WTC11 (cell line): ENCODE results near the gene MPST. TPM values are rescaled to one million over a fixed set of nuclear protein-coding genes. Genes with fewer than 3 reads are reported as not detected.

Experiments
- ATAC-seq: fragments of 200-7000 bp; cut with Tn5 transposase; 2 replicates; pipeline ENCODE4 v1.10.0; 2021; ENCODE audit warnings: mild to moderate bottlenecking, moderate library complexity
- CTCF ChIA-PET: fragments of 300-600 bp; sonication (Branson Sonifier 250); formaldehyde crosslinking; loops from one replicate; lab custom pipeline; 2021; ENCODE audit warnings: antibody characterized with exemption; lab: Charles Lee
- POLR2A ChIA-PET: fragments of 350-600 bp; sonication (Branson Sonifier 250); formaldehyde crosslinking; loops from one replicate; lab custom pipeline; 2021; ENCODE audit warnings: antibody characterized with exemption; lab: Charles Lee
- DNase-seq: peaks from one replicate; pipeline ENCODE4 v3.0.0; 2021; ENCODE audit warnings: low spot score
- H3K27ac Mint-ChIP-seq: 2 replicates; pipeline ENCODE4 v1.8.0; 2021; ENCODE audit warnings: mixed read lengths
- H3K27me3 Mint-ChIP-seq: 2 replicates; pipeline ENCODE4 v1.8.0; 2021; ENCODE audit warnings: low read depth, mild to moderate bottlenecking, moderate library complexity, mixed read lengths
- H3K36me3 Mint-ChIP-seq: 2 replicates; pipeline ENCODE4 v1.8.0; 2021; ENCODE audit warnings: mixed read lengths
- H3K4me1 Mint-ChIP-seq: 2 replicates; pipeline ENCODE4 v1.8.0; 2022; ENCODE audit warnings: mixed read lengths
- H3K4me3 Mint-ChIP-seq: 2 replicates; pipeline ENCODE4 v1.8.0; 2021; ENCODE audit warnings: mild to moderate bottlenecking, moderate library complexity, mixed read lengths
- H3K9me3 Mint-ChIP-seq: 2 replicates; pipeline ENCODE4 v1.8.0; 2021; ENCODE audit warnings: mixed read lengths
- CREB1 ChIP-seq: sonication (generic); formaldehyde crosslinking; IDR thresholded peaks from 2 replicates; pipeline ENCODE4 v1.8.0; 2023; ENCODE audit warnings: mild to moderate bottlenecking, missing genetic modification reagents
- ETV6 ChIP-seq: sonication (generic); formaldehyde crosslinking; IDR thresholded peaks from 2 replicates; pipeline ENCODE4 v1.8.1; 2022; ENCODE audit warnings: mild to moderate bottlenecking, missing genetic modification reagents
- PRRX2 ChIP-seq: fragments of 250-450 bp; sonication (Bioruptor Pico); IDR thresholded peaks from 2 replicates; pipeline ENCODE4 v1.8.0; 2021; ENCODE audit warnings: mild to moderate bottlenecking
- SP1 ChIP-seq: sonication (generic); formaldehyde crosslinking; conservative IDR thresholded peaks from 2 replicates; pipeline ENCODE4 v1.8.1; 2022; ENCODE audit warnings: missing genetic modification reagents
- ZNF219 ChIP-seq: sonication (generic); formaldehyde crosslinking; IDR thresholded peaks from 2 replicates; pipeline ENCODE4 v1.8.0; 2023; ENCODE audit warnings: missing genetic modification reagents, mild to moderate bottlenecking, borderline replicate concordance
- ZNF263 ChIP-seq: sonication (generic); formaldehyde crosslinking; IDR thresholded peaks from 2 replicates; pipeline ENCODE4 v1.8.1; 2022; ENCODE audit warnings: low read depth, mild to moderate bottlenecking, moderate library complexity, missing genetic modification reagents
- ZNF423 ChIP-seq: fragments of 250-450 bp; sonication (Bioruptor Pico); IDR thresholded peaks from 2 replicates; pipeline ENCODE4 v2.1.2; 2022; ENCODE audit warnings: mild to moderate bottlenecking, moderate library complexity
- total RNA-seq: library from RNA; stranded (reverse); gene quantifications from 3 replicates; pipeline ENCODE4 v1.2.3, GENCODE V29; 2021
- TF ChIP-seq, protein P1 (sequence below): sonication (generic); formaldehyde crosslinking; IDR thresholded peaks from 2 replicates; pipeline ENCODE4 v1.8.1; 2022; ENCODE audit warnings: low read depth, mild to moderate bottlenecking, moderate library complexity, missing genetic modification reagents, borderline replicate concordance
- TF ChIP-seq, protein P2 (sequence below): sonication (generic); formaldehyde crosslinking; IDR thresholded peaks from 2 replicates; pipeline ENCODE4 v1.8.1; 2022; ENCODE audit warnings: low read depth, missing genetic modification reagents, borderline replicate concordance
- TF ChIP-seq, protein P3 (sequence below): sonication (generic); formaldehyde crosslinking; IDR thresholded peaks from 2 replicates; pipeline ENCODE4 v1.8.1; 2022; ENCODE audit warnings: mild to moderate bottlenecking, moderate library complexity, missing genetic modification reagents
- TF ChIP-seq, protein P4 (sequence below): sonication (generic); formaldehyde crosslinking; IDR thresholded peaks from 2 replicates; pipeline ENCODE4 v1.8.1; 2023; ENCODE audit warnings: mild to moderate bottlenecking, missing genetic modification reagents
- TF ChIP-seq, protein P5 (sequence below): sonication (generic); formaldehyde crosslinking; IDR thresholded peaks from 2 replicates; pipeline ENCODE4 v1.8.0; 2023; ENCODE audit warnings: missing genetic modification reagents
- TF ChIP-seq, protein P6 (sequence below): sonication (generic); formaldehyde crosslinking; conservative IDR thresholded peaks from 2 replicates; pipeline ENCODE4 v1.8.1; 2022; ENCODE audit warnings: mild to moderate bottlenecking, missing genetic modification reagents
- TF ChIP-seq, protein P7 (sequence below): sonication (generic); formaldehyde crosslinking; IDR thresholded peaks from 2 replicates; pipeline ENCODE4 v1.8.1; 2023; ENCODE audit warnings: mild to moderate bottlenecking, missing genetic modification reagents, borderline replicate concordance
- TF ChIP-seq, protein P8 (sequence below): fragments of 250-450 bp; sonication (Bioruptor Pico); IDR thresholded peaks from 2 replicates; pipeline ENCODE4 v1.9.0; 2021; ENCODE audit warnings: mild to moderate bottlenecking

Gene MPST
- total RNA-seq, 1 experiment from 2014 or later, result 86.6 TPM

DNA sequence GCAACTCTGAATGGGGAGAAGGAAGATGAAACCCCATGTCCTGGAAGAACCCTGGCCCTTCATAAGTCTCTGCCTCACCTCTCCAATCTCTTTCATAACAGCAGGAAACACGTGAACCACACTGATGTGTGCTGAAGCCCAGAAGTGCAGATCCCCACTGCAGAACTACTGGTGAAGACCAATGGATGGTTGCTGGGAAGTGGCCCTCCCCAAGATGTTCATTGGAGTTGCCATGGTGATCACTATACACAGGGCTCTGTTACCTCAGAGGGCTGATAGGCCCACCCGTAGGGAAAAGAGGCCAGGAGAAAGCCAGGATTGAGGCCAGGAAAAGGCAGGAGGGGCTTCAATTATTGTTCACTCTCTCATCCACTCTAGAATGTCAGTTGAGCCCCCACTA is 11.9 kb upstream of the MPST start:
- Mint-ChIP-seq H3K27me3 (peaks cover 45% of the 10 kb centered on the region), H3K4me1 (no peaks in the 10 kb centered on the region), H3K36me3 (no peaks in the 10 kb centered on the region), H3K27ac (no peak overlapping the region), H3K4me3 (no peak overlapping the region), H3K9me3 (peaks cover 5% of the 10 kb centered on the region; the same call in 1 of the 2 replicates)
- DNase-seq, result no peak
- ChIA-PET POLR2A (no interaction called here), CTCF (interaction anchor here (1.8 kb wide), 1 partner anchor 9 kb away, joined by 7 read pairs; no protein-coding TSS in a partner anchor)
- TF ChIP-seq PRRX2 (CRISPR knock-in tag), result no peak
- TF ChIP-seq, protein P1, sequence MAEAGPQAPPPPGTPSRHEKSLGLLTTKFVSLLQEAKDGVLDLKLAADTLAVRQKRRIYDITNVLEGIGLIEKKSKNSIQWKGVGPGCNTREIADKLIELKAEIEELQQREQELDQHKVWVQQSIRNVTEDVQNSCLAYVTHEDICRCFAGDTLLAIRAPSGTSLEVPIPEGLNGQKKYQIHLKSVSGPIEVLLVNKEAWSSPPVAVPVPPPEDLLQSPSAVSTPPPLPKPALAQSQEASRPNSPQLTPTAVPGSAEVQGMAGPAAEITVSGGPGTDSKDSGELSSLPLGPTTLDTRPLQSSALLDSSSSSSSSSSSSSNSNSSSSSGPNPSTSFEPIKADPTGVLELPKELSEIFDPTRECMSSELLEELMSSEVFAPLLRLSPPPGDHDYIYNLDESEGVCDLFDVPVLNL (CRISPR knock-in tag), result no peak
- TF ChIP-seq, protein P2, sequence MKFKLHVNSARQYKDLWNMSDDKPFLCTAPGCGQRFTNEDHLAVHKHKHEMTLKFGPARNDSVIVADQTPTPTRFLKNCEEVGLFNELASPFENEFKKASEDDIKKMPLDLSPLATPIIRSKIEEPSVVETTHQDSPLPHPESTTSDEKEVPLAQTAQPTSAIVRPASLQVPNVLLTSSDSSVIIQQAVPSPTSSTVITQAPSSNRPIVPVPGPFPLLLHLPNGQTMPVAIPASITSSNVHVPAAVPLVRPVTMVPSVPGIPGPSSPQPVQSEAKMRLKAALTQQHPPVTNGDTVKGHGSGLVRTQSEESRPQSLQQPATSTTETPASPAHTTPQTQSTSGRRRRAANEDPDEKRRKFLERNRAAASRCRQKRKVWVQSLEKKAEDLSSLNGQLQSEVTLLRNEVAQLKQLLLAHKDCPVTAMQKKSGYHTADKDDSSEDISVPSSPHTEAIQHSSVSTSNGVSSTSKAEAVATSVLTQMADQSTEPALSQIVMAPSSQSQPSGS, result no peak
- TF ChIP-seq, protein P3, sequence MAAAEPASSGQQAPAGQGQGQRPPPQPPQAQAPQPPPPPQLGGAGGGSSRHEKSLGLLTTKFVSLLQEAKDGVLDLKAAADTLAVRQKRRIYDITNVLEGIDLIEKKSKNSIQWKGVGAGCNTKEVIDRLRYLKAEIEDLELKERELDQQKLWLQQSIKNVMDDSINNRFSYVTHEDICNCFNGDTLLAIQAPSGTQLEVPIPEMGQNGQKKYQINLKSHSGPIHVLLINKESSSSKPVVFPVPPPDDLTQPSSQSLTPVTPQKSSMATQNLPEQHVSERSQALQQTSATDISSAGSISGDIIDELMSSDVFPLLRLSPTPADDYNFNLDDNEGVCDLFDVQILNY (CRISPR knock-in tag), result no peak
- no peak for TF ChIP-seq SP1 (CRISPR knock-in tag)
- TF ChIP-seq ZNF423 (CRISPR knock-in tag), result no peak
- TF ChIP-seq ZNF219, result no peak
- TF ChIP-seq, protein P4, sequence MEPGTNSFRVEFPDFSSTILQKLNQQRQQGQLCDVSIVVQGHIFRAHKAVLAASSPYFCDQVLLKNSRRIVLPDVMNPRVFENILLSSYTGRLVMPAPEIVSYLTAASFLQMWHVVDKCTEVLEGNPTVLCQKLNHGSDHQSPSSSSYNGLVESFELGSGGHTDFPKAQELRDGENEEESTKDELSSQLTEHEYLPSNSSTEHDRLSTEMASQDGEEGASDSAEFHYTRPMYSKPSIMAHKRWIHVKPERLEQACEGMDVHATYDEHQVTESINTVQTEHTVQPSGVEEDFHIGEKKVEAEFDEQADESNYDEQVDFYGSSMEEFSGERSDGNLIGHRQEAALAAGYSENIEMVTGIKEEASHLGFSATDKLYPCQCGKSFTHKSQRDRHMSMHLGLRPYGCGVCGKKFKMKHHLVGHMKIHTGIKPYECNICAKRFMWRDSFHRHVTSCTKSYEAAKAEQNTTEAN (CRISPR knock-in tag), result no peak
- TF ChIP-seq, protein P5, sequence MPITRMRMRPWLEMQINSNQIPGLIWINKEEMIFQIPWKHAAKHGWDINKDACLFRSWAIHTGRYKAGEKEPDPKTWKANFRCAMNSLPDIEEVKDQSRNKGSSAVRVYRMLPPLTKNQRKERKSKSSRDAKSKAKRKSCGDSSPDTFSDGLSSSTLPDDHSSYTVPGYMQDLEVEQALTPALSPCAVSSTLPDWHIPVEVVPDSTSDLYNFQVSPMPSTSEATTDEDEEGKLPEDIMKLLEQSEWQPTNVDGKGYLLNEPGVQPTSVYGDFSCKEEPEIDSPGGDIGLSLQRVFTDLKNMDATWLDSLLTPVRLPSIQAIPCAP, result no peak
- TF ChIP-seq, protein P6, sequence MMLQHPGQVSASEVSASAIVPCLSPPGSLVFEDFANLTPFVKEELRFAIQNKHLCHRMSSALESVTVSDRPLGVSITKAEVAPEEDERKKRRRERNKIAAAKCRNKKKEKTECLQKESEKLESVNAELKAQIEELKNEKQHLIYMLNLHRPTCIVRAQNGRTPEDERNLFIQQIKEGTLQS, result no peak
- TF ChIP-seq, protein P7, sequence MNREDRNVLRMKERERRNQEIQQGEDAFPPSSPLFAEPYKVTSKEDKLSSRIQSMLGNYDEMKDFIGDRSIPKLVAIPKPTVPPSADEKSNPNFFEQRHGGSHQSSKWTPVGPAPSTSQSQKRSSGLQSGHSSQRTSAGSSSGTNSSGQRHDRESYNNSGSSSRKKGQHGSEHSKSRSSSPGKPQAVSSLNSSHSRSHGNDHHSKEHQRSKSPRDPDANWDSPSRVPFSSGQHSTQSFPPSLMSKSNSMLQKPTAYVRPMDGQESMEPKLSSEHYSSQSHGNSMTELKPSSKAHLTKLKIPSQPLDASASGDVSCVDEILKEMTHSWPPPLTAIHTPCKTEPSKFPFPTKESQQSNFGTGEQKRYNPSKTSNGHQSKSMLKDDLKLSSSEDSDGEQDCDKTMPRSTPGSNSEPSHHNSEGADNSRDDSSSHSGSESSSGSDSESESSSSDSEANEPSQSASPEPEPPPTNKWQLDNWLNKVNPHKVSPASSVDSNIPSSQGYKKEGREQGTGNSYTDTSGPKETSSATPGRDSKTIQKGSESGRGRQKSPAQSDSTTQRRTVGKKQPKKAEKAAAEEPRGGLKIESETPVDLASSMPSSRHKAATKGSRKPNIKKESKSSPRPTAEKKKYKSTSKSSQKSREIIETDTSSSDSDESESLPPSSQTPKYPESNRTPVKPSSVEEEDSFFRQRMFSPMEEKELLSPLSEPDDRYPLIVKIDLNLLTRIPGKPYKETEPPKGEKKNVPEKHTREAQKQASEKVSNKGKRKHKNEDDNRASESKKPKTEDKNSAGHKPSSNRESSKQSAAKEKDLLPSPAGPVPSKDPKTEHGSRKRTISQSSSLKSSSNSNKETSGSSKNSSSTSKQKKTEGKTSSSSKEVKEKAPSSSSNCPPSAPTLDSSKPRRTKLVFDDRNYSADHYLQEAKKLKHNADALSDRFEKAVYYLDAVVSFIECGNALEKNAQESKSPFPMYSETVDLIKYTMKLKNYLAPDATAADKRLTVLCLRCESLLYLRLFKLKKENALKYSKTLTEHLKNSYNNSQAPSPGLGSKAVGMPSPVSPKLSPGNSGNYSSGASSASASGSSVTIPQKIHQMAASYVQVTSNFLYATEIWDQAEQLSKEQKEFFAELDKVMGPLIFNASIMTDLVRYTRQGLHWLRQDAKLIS (CRISPR knock-in tag), result no peak
- TF ChIP-seq, protein P8, sequence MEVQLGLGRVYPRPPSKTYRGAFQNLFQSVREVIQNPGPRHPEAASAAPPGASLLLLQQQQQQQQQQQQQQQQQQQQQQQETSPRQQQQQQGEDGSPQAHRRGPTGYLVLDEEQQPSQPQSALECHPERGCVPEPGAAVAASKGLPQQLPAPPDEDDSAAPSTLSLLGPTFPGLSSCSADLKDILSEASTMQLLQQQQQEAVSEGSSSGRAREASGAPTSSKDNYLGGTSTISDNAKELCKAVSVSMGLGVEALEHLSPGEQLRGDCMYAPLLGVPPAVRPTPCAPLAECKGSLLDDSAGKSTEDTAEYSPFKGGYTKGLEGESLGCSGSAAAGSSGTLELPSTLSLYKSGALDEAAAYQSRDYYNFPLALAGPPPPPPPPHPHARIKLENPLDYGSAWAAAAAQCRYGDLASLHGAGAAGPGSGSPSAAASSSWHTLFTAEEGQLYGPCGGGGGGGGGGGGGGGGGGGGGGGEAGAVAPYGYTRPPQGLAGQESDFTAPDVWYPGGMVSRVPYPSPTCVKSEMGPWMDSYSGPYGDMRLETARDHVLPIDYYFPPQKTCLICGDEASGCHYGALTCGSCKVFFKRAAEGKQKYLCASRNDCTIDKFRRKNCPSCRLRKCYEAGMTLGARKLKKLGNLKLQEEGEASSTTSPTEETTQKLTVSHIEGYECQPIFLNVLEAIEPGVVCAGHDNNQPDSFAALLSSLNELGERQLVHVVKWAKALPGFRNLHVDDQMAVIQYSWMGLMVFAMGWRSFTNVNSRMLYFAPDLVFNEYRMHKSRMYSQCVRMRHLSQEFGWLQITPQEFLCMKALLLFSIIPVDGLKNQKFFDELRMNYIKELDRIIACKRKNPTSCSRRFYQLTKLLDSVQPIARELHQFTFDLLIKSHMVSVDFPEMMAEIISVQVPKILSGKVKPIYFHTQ, result no peak
- TF ChIP-seq CREB1 (CRISPR knock-in tag), result no peak
- TF ChIP-seq ETV6 (CRISPR knock-in tag), result no peak
- TF ChIP-seq ZNF263, result no peak
- ATAC-seq, result peak; percentile 63
